Measurements from ENCODE around the gene C8G. TPM values are rescaled to one million over a fixed set of nuclear protein-coding genes. Genes with fewer than 3 reads are reported as not detected.

The C8G gene
- total RNA-seq, 1 experiment from 2014 or later: 0.85 TPM

DNA sequence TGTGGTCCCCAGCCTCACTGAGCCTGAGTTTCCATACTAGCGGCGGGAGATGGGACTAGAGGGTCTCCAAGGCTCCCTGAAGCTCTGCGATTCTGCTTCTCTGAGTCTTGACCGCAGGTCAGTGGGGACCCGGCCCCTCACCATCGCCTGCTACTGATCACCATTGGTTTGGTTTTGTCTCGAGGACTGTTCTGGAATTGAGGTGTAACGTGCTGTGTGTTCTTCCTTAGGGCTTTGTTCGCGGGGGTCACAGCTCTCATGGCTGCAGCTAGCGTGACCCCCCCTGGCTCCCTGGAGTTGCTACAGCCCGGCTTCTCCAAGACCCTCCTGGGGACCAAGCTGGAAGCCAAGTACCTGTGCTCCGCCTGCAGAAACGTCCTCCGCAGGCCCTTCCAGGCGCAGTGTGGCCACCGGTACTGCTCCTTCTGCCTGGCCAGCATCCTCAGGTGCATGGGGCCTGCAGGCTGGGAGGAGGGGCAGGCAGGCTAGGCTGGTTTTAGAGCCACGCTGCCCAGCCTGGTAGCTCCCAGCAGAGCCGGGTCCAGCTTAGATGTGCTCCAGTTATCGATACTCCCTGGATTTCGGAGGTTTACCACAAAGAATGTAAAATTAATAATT, 46.5 kb upstream of the C8G start (continued):
- TF ChIP-seq ZNF138 (CRISPR knock-in tag; conservative IDR thresholded peaks at IDR 0.05): no peak
- TF ChIP-seq NFATC4 (CRISPR knock-in tag; IDR thresholded peaks at IDR 0.05): no peak
- no peak for TF ChIP-seq NR1H2 (CRISPR knock-in tag; IDR thresholded peaks at IDR 0.05)
- TF ChIP-seq TEAD1 (CRISPR knock-in tag; IDR thresholded peaks at IDR 0.05): no peak

DNA sequence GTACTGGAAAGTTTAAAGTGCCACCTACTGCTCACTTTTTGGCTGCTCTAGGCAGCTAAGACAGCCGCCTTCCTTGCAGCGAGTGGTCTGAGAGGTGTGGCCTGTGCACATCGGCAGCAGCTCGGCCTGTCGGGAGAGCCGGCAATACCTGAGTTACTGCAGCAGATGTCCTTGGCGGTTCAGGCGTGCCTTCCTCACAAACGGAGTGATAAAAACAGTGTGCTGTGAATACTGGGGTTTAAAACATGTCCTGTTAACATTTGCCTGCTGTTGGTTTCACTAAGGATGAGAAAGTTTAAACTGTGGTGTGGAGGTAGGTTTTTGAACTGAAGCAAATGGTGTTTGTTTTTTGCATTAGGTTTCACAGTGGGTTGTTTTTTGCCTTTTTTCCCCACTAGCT, 45.8 kb upstream of the C8G start:
- Mint-ChIP-seq H3K27ac (no peak overlapping the region), H3K36me3 (peaks cover 36% of the 10 kb centered on the region), H3K4me1 (no peaks in the 10 kb centered on the region), H3K9me3 (no peaks in the 10 kb centered on the region), H3K27me3 (ENCODE audit: low read depth) (no peaks in the 10 kb centered on the region), H3K4me3 (no peak overlapping the region)
- ATAC-seq (no peak), DNase-seq (ENCODE audit: low spot score) (no peak)
- POLR2A ChIA-PET: no interaction called here
- TF ChIP-seq ZNF671 (CRISPR knock-in tag; IDR thresholded peaks at IDR 0.05): no peak
- TF ChIP-seq, protein P1, sequence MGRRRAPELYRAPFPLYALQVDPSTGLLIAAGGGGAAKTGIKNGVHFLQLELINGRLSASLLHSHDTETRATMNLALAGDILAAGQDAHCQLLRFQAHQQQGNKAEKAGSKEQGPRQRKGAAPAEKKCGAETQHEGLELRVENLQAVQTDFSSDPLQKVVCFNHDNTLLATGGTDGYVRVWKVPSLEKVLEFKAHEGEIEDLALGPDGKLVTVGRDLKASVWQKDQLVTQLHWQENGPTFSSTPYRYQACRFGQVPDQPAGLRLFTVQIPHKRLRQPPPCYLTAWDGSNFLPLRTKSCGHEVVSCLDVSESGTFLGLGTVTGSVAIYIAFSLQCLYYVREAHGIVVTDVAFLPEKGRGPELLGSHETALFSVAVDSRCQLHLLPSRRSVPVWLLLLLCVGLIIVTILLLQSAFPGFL (CRISPR knock-in tag; IDR thresholded peaks at IDR 0.05; ENCODE audit: borderline replicate concordance): no peak
- TF ChIP-seq, protein P2, sequence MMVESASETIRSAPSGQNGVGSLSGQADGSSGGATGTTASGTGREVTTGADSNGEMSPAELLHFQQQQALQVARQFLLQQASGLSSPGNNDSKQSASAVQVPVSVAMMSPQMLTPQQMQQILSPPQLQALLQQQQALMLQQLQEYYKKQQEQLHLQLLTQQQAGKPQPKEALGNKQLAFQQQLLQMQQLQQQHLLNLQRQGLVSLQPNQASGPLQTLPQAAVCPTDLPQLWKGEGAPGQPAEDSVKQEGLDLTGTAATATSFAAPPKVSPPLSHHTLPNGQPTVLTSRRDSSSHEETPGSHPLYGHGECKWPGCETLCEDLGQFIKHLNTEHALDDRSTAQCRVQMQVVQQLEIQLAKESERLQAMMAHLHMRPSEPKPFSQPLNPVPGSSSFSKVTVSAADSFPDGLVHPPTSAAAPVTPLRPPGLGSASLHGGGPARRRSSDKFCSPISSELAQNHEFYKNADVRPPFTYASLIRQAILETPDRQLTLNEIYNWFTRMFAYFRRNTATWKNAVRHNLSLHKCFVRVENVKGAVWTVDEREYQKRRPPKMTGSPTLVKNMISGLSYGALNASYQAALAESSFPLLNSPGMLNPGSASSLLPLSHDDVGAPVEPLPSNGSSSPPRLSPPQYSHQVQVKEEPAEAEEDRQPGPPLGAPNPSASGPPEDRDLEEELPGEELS (CRISPR knock-in tag; IDR thresholded peaks at IDR 0.05): no peak
- CTCF ChIA-PET: interaction anchor here (1.6 kb wide), 1 partner anchor 136 kb away, joined by 4 read pairs; no protein-coding TSS in a partner anchor

DNA sequence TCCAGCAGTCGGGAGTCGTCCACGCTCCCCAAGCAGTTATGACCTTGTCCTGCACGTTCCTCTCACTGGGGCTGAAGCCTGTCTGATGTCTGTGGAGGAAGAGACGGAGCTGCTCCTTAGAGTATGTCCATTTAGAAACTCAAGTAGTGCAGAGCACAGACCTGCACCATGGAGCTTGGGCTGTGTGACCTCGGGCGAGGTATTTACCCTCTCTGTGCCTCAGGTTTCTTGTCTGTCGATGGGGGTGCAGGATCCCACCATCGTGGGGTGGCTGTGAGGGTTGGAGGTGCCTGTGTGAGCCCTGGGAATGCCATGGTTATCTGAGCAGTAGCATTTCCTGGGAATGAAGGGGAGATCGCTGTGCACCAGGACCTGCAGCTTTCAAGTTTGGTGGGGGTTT, 44.5 kb upstream of the C8G start:
- CTCF ChIA-PET: no interaction called here
- H3K4me3 Mint-ChIP-seq: no peak overlapping the region
- POLR2A ChIA-PET: no interaction called here
- no peaks in the 10 kb centered on the region for H3K4me1 Mint-ChIP-seq
- no peaks in the 10 kb centered on the region for H3K9me3 Mint-ChIP-seq
- TF ChIP-seq GRHL2 (CRISPR knock-in tag; IDR thresholded peaks at IDR 0.05; ENCODE audit: insufficient replicate concordance, severe bottlenecking) (no peak), KAT7 (CRISPR knock-in tag; IDR thresholded peaks at IDR 0.05; ENCODE audit: borderline replicate concordance) (no peak), PRRX2 (CRISPR knock-in tag; IDR thresholded peaks at IDR 0.05) (no peak), FOXJ3 (CRISPR knock-in tag; IDR thresholded peaks at IDR 0.05; ENCODE audit: borderline replicate concordance) (no peak), RELA (CRISPR knock-in tag; IDR thresholded peaks at IDR 0.05; ENCODE audit: borderline replicate concordance) (no peak), ESRRA (CRISPR knock-in tag; IDR thresholded peaks at IDR 0.05; ENCODE audit: borderline replicate concordance) (no peak)
- TF ChIP-seq, protein P3, sequence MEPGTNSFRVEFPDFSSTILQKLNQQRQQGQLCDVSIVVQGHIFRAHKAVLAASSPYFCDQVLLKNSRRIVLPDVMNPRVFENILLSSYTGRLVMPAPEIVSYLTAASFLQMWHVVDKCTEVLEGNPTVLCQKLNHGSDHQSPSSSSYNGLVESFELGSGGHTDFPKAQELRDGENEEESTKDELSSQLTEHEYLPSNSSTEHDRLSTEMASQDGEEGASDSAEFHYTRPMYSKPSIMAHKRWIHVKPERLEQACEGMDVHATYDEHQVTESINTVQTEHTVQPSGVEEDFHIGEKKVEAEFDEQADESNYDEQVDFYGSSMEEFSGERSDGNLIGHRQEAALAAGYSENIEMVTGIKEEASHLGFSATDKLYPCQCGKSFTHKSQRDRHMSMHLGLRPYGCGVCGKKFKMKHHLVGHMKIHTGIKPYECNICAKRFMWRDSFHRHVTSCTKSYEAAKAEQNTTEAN (CRISPR knock-in tag; IDR thresholded peaks at IDR 0.05): no peak
- TF ChIP-seq, protein P4, sequence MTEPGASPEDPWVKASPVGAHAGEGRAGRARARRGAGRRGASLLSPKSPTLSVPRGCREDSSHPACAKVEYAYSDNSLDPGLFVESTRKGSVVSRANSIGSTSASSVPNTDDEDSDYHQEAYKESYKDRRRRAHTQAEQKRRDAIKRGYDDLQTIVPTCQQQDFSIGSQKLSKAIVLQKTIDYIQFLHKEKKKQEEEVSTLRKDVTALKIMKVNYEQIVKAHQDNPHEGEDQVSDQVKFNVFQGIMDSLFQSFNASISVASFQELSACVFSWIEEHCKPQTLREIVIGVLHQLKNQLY (CRISPR knock-in tag; IDR thresholded peaks at IDR 0.05): no peak
- TF ChIP-seq, protein P5, sequence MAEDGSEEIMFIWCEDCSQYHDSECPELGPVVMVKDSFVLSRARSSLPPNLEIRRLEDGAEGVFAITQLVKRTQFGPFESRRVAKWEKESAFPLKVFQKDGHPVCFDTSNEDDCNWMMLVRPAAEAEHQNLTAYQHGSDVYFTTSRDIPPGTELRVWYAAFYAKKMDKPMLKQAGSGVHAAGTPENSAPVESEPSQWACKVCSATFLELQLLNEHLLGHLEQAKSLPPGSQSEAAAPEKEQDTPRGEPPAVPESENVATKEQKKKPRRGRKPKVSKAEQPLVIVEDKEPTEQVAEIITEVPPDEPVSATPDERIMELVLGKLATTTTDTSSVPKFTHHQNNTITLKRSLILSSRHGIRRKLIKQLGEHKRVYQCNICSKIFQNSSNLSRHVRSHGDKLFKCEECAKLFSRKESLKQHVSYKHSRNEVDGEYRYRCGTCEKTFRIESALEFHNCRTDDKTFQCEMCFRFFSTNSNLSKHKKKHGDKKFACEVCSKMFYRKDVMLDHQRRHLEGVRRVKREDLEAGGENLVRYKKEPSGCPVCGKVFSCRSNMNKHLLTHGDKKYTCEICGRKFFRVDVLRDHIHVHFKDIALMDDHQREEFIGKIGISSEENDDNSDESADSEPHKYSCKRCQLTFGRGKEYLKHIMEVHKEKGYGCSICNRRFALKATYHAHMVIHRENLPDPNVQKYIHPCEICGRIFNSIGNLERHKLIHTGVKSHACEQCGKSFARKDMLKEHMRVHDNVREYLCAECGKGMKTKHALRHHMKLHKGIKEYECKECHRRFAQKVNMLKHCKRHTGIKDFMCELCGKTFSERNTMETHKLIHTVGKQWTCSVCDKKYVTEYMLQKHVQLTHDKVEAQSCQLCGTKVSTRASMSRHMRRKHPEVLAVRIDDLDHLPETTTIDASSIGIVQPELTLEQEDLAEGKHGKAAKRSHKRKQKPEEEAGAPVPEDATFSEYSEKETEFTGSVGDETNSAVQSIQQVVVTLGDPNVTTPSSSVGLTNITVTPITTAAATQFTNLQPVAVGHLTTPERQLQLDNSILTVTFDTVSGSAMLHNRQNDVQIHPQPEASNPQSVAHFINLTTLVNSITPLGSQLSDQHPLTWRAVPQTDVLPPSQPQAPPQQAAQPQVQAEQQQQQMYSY (CRISPR knock-in tag; IDR thresholded peaks at IDR 0.05): no peak
- TF ChIP-seq, protein P6, sequence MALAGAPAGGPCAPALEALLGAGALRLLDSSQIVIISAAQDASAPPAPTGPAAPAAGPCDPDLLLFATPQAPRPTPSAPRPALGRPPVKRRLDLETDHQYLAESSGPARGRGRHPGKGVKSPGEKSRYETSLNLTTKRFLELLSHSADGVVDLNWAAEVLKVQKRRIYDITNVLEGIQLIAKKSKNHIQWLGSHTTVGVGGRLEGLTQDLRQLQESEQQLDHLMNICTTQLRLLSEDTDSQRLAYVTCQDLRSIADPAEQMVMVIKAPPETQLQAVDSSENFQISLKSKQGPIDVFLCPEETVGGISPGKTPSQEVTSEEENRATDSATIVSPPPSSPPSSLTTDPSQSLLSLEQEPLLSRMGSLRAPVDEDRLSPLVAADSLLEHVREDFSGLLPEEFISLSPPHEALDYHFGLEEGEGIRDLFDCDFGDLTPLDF (CRISPR knock-in tag; IDR thresholded peaks at IDR 0.05): no peak
- ATAC-seq: no peak
- no peaks in the 10 kb centered on the region for H3K27me3 Mint-ChIP-seq (ENCODE audit: low read depth)
- H3K27ac Mint-ChIP-seq: no peak overlapping the region
- peaks cover 33% of the 10 kb centered on the region for H3K36me3 Mint-ChIP-seq
- no peak for DNase-seq (ENCODE audit: low spot score)

Measured in WTC11 (cell line).